ENCODE data around the gene KCNAB2.

DNA sequence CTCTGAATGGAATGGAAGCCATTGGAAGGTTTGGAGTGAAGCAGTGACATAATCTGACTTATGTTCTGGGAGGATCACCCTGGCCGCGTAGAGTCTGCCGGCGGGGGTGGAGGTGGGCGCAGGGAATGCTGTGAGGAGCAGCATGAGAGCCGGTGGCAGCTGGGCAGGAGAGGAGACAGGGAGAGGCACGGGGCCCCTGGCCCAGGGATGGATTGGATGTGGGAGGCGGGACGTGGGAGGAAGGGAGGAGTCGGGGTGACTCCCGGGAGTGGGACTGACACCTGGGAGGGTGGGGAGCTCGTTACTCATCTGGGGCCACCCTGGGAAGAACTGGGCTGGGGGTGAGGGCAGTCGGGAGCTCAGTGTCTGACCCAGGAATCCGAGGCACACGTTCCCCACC, 10.4 kb upstream of the KCNAB2 start:
- TF ChIP-seq, protein P1, sequence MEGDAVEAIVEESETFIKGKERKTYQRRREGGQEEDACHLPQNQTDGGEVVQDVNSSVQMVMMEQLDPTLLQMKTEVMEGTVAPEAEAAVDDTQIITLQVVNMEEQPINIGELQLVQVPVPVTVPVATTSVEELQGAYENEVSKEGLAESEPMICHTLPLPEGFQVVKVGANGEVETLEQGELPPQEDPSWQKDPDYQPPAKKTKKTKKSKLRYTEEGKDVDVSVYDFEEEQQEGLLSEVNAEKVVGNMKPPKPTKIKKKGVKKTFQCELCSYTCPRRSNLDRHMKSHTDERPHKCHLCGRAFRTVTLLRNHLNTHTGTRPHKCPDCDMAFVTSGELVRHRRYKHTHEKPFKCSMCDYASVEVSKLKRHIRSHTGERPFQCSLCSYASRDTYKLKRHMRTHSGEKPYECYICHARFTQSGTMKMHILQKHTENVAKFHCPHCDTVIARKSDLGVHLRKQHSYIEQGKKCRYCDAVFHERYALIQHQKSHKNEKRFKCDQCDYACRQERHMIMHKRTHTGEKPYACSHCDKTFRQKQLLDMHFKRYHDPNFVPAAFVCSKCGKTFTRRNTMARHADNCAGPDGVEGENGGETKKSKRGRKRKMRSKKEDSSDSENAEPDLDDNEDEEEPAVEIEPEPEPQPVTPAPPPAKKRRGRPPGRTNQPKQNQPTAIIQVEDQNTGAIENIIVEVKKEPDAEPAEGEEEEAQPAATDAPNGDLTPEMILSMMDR (IDR thresholded peaks at IDR 0.05): no peak
- TF ChIP-seq POLR2A (IDR thresholded peaks at IDR 0.05): no peak

Measured in lower leg skin (tissue), 3 donors.